ENCODE data around the gene CDYL2.

Gene CDYL2, protein sequence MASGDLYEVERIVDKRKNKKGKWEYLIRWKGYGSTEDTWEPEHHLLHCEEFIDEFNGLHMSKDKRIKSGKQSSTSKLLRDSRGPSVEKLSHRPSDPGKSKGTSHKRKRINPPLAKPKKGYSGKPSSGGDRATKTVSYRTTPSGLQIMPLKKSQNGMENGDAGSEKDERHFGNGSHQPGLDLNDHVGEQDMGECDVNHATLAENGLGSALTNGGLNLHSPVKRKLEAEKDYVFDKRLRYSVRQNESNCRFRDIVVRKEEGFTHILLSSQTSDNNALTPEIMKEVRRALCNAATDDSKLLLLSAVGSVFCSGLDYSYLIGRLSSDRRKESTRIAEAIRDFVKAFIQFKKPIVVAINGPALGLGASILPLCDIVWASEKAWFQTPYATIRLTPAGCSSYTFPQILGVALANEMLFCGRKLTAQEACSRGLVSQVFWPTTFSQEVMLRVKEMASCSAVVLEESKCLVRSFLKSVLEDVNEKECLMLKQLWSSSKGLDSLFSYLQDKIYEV

DNA sequence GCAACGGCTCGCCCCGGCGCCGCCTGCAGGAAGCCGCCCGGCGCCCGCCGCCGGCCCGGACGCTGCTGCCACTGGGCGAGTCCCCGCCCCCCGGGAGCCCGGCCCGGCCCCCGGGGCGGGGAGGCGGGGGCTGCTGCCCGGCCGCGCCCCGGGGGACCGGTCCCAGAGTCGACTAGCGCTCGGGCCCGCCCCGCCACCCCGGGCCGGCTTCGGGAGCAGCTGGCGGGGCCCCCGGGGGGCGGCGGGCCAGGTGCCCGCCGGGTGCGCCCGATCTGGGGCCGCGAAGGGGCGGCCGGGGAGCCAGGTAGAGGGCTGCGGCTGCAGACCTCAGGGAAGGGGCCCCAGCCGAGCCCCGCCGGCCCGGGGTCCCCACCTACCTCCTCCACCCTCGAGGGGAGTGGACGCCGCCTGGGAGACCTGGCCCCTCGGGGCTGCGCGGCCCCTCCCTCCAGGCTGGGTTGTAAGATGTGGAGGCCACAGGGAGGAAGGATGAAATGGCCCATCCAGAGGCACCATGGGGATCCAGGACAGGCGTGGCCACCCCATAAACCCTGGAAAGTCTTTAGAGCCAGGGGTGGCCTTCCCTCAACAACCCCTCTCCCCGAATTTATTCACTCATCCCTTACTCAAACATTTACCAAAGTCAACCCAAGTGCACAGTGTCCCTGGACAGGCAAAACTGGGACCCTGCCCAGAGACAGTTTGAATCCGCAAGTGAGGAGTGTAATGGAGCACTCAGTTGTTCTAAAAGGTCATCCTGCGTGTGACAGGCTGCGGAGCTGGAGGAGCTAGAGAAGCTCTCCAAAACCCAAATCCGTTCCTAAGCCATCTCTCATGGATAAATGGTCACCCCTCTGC lies at the start of gene CDYL2:
CDYL2 (minus strand) TSS at position 73 of the 858 bp plus-strand sequence. CDS start 425 bp downstream, outside the sequence.
- H3K9ac ChIP-seq (ENCODE audit: low read length) = no peak within 1 kb of the TSS
- H3K4me1 ChIP-seq (ENCODE audit: control insufficient read depth, insufficient read depth, low read length) = peaks cover 4% of the 10 kb centered on the region
- H3K9me3 ChIP-seq (ENCODE audit: control insufficient read depth, low read length) = no peaks in the 10 kb centered on the region
- H3K4me3 ChIP-seq (ENCODE audit: low read length) = no peak within 1 kb of the TSS
- H3K36me3 ChIP-seq (ENCODE audit: control insufficient read depth, insufficient read depth, low read length) = no peaks in the 10 kb centered on the region
- H3K27me3 ChIP-seq (ENCODE audit: control insufficient read depth, insufficient read depth, low read length) = peaks cover 17% of the 10 kb centered on the region

DNA sequence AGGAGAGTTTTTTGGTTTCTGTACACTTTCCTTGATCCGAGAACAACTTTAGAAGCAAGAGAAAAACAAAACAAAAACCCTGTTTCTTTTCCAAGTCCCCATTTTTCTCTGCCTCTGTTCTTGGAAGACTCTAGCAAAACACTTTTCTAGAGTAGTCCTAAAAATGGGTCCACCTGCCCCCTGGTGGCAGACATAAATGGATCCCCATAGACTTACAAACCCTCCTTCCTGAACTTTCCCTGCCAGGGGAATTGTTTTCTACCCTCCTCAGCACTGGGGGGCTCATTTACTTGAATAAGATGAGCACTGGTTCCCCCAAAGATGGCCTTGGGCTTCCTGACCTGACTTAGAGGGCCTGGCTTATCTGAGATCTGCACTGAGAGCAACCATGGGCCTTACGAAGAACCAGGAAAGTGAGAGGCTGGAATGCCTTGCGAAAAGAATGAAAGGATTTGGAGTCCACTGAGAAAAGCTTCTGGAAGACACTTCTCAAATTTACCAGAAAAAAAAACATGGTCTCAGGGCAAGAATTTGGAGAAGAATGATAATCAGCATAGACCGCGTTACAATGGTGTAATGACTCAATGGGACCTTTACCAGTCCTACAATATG lies 48.0 kb upstream of the CDYL2 start:
- H3K9me3 ChIP-seq (ENCODE audit: control insufficient read depth, low read length) = no peaks in the 10 kb centered on the region
- H3K36me3 ChIP-seq (ENCODE audit: control insufficient read depth, insufficient read depth, low read length) = no peaks in the 10 kb centered on the region
- no peaks in the 10 kb centered on the region for H3K4me1 ChIP-seq (ENCODE audit: control insufficient read depth, insufficient read depth, low read length)
- H3K4me3 ChIP-seq (ENCODE audit: low read length) = no peak overlapping the region
- no peak overlapping the region for H3K9ac ChIP-seq (ENCODE audit: low read length)
- no peaks in the 10 kb centered on the region for H3K27me3 ChIP-seq (ENCODE audit: control insufficient read depth, insufficient read depth, low read length)

- Histone ChIP-seq H3K9ac (ENCODE audit: low read length) (no peak overlapping the region), H3K27me3 (ENCODE audit: control insufficient read depth, insufficient read depth, low read length) (no peaks in the 10 kb centered on the region), H3K36me3 (ENCODE audit: control insufficient read depth, insufficient read depth, low read length) (no peaks in the 10 kb centered on the region), H3K4me1 (ENCODE audit: control insufficient read depth, insufficient read depth, low read length) (no peaks in the 10 kb centered on the region), H3K4me3 (ENCODE audit: low read length) (no peak overlapping the region), H3K9me3 (ENCODE audit: control insufficient read depth, low read length) (no peaks in the 10 kb centered on the region)
Observed at GRCh38 chr16:80851831-80852230, 47.4 kb upstream of the CDYL2 start.

GRCh38 chr16:80850757-80851156 lies 46.4 kb upstream of the CDYL2 start:
- Histone ChIP-seq H3K9me3 (ENCODE audit: control insufficient read depth, low read length) (no peaks in the 10 kb centered on the region), H3K4me3 (ENCODE audit: low read length) (no peak overlapping the region), H3K9ac (ENCODE audit: low read length) (no peak overlapping the region), H3K4me1 (ENCODE audit: control insufficient read depth, insufficient read depth, low read length) (no peaks in the 10 kb centered on the region), H3K36me3 (ENCODE audit: control insufficient read depth, insufficient read depth, low read length) (no peaks in the 10 kb centered on the region), H3K27me3 (ENCODE audit: control insufficient read depth, insufficient read depth, low read length) (no peaks in the 10 kb centered on the region)

DNA sequence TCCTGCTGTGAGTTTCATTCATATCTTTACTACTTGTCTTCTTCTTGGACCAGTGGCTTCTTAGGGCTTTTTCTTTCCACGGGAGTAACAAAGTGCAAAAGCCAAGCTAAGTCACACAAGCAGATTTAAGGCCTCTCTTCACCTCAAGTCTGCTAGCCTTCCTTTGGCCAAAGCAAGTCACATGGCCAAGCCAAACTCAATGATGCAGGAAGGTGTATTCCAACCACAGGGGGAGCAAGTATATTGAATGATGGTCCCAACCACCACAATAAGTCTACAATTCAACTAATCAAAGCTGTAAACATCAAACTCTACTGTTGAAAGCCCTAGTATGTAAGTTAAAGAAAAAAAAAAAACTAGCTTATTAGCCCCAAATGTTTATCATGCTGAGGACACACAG lies 44.5 kb upstream of the CDYL2 start:
- Histone ChIP-seq H3K9me3 (ENCODE audit: control insufficient read depth, low read length) (no peaks in the 10 kb centered on the region), H3K9ac (ENCODE audit: low read length) (no peak overlapping the region), H3K4me3 (ENCODE audit: low read length) (no peak overlapping the region), H3K4me1 (ENCODE audit: control insufficient read depth, insufficient read depth, low read length) (no peaks in the 10 kb centered on the region), H3K36me3 (ENCODE audit: control insufficient read depth, insufficient read depth, low read length) (no peaks in the 10 kb centered on the region), H3K27me3 (ENCODE audit: control insufficient read depth, insufficient read depth, low read length) (no peaks in the 10 kb centered on the region)

DNA sequence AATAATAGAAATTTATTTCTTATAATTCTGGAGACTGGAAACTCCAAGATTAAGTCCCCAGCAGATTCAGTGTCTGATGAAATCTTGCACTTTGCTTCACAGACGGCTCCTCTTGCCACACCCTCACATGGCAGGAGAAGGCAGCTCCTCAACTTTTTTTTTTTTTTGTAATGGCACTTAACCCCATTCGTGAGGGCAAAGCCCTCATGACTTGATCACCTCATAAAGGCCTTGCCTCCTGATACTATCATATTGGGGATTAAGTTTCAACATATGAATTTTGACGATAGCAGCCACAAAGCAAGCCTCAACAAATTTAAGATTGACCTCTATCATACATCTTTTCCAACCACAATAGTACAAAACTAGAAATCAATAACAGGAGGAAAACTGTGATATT lies 42.3 kb upstream of the CDYL2 start:
- H3K27me3 ChIP-seq (ENCODE audit: control insufficient read depth, insufficient read depth, low read length) = no peaks in the 10 kb centered on the region
- no peaks in the 10 kb centered on the region for H3K9me3 ChIP-seq (ENCODE audit: control insufficient read depth, low read length)
- no peak overlapping the region for H3K9ac ChIP-seq (ENCODE audit: low read length)
- H3K4me1 ChIP-seq (ENCODE audit: control insufficient read depth, insufficient read depth, low read length) = no peaks in the 10 kb centered on the region
- H3K36me3 ChIP-seq (ENCODE audit: control insufficient read depth, insufficient read depth, low read length) = no peaks in the 10 kb centered on the region
- H3K4me3 ChIP-seq (ENCODE audit: low read length) = no peak overlapping the region

DNA sequence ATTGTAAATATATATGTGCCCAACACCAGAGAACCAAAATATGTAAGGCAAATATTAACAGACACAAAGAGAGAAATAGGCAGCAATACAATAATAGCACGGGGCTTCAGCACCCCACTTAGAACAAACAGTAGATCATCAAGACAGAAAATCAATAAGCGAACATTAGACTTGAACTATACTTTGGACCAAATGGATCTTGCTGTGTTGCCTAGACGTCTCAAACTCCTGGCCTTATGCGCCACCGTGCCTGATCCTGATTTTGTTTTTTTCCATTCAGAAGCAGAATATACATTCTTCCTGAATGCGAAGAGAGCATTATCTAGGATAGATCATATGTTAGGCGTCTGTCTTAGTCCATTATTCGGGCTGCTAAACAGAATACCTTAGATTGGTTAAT lies 41.9 kb upstream of the CDYL2 start:
- Histone ChIP-seq H3K9ac (ENCODE audit: low read length) (no peak overlapping the region), H3K36me3 (ENCODE audit: control insufficient read depth, insufficient read depth, low read length) (no peaks in the 10 kb centered on the region), H3K4me1 (ENCODE audit: control insufficient read depth, insufficient read depth, low read length) (no peaks in the 10 kb centered on the region), H3K4me3 (ENCODE audit: low read length) (no peak overlapping the region), H3K9me3 (ENCODE audit: control insufficient read depth, low read length) (no peaks in the 10 kb centered on the region), H3K27me3 (ENCODE audit: control insufficient read depth, insufficient read depth, low read length) (no peaks in the 10 kb centered on the region)

- Histone ChIP-seq H3K9ac (ENCODE audit: low read length) (no peak overlapping the region), H3K27me3 (ENCODE audit: control insufficient read depth, insufficient read depth, low read length) (no peaks in the 10 kb centered on the region), H3K9me3 (ENCODE audit: control insufficient read depth, low read length) (no peaks in the 10 kb centered on the region)
Observed at GRCh38 chr16:80844395-80844794, 40.0 kb upstream of the CDYL2 start.

GRCh38 chr16:80841231-80841630 lies 36.8 kb upstream of the CDYL2 start:
- Histone ChIP-seq H3K9me3 (ENCODE audit: control insufficient read depth, low read length) (no peaks in the 10 kb centered on the region), H3K36me3 (ENCODE audit: control insufficient read depth, insufficient read depth, low read length) (no peaks in the 10 kb centered on the region), H3K27me3 (ENCODE audit: control insufficient read depth, insufficient read depth, low read length) (no peaks in the 10 kb centered on the region), H3K4me3 (ENCODE audit: low read length) (no peak overlapping the region), H3K9ac (ENCODE audit: low read length) (no peak overlapping the region), H3K4me1 (ENCODE audit: control insufficient read depth, insufficient read depth, low read length) (no peaks in the 10 kb centered on the region)

More at GRCh38 chr16:80844395-80844794, 40.0 kb upstream of the CDYL2 start:
- H3K36me3 ChIP-seq (ENCODE audit: control insufficient read depth, insufficient read depth, low read length) = no peaks in the 10 kb centered on the region
- no peak overlapping the region for H3K4me3 ChIP-seq (ENCODE audit: low read length)
- no peaks in the 10 kb centered on the region for H3K4me1 ChIP-seq (ENCODE audit: control insufficient read depth, insufficient read depth, low read length)

DNA sequence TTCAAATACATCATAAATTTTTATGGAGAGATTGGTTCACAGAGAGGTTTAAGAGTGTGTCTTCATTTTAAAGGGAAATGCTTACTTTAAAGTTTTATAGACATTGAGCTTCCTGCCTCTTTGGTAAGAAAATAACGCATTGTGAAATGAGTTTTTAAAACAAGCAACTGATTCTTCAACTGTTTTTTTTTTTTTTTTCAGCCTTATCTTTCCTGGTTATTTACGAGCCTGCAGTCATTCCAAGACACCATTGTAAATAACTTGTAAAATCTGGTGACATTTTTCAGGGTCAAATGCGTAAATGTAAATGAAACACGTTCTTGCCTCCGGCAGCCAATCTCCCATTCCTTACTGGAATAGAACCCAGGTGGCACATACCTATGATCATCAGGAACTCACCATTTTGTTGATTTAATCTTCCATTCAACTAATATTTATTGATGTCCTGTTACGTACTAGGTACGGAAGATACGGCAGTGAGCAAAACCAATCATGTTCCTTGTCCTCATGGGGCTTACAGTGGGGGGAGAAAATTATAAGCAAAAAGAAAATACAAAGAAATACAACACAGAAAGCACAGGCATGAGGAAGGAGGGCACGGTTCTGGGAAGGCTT lies 33.2 kb upstream of the CDYL2 start:
- no peaks in the 10 kb centered on the region for H3K36me3 ChIP-seq (ENCODE audit: control insufficient read depth, insufficient read depth, low read length)
- H3K27me3 ChIP-seq (ENCODE audit: control insufficient read depth, insufficient read depth, low read length) = no peaks in the 10 kb centered on the region

DNA sequence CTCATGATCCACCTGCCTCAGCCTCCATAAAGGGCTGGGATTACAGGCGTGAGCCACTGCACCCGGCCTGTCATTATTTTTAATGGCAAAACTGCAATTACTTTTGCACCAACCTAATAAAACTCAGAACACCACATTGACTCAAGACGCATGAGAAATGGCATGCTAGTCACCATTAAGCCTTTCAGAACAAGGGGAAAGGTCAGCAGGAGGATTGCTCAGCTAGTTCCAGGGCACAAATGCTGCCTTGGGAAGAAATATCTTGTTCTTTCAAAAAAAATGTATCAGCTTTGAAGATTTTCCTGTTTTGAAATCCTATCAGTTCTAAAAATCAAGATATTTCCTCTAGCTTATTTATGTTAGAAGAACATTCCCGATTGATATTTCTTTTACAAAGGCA lies 32.4 kb upstream of the CDYL2 start:
- Histone ChIP-seq H3K27me3 (ENCODE audit: control insufficient read depth, insufficient read depth, low read length) (no peaks in the 10 kb centered on the region), H3K4me3 (ENCODE audit: low read length) (no peak overlapping the region), H3K36me3 (ENCODE audit: control insufficient read depth, insufficient read depth, low read length) (no peaks in the 10 kb centered on the region), H3K4me1 (ENCODE audit: control insufficient read depth, insufficient read depth, low read length) (no peaks in the 10 kb centered on the region), H3K9ac (ENCODE audit: low read length) (no peak overlapping the region), H3K9me3 (ENCODE audit: control insufficient read depth, low read length) (no peaks in the 10 kb centered on the region)

More for the DNA sequence above, 33.2 kb upstream of the CDYL2 start:
- Histone ChIP-seq H3K9ac (ENCODE audit: low read length) (no peak overlapping the region), H3K9me3 (ENCODE audit: control insufficient read depth, low read length) (no peaks in the 10 kb centered on the region), H3K4me1 (ENCODE audit: control insufficient read depth, insufficient read depth, low read length) (no peaks in the 10 kb centered on the region), H3K4me3 (ENCODE audit: low read length) (no peak overlapping the region)
